MM.1S (cell line): ENCODE results near the gene TENM4.

Experiments
- EZH2phosphoT487 ChIP-seq: fragments of 300-600 bp; sonication (generic); IDR thresholded peaks from 2 replicates; pipeline ENCODE4 v1.6.1; 2018; ENCODE audit warnings: antibody characterized with exemption, low read length
- TF ChIP-seq, protein P1 (sequence below): fragments of 300-600 bp; sonication (generic); IDR thresholded peaks from 2 replicates; pipeline ENCODE4 v1.5.1; 2016; ENCODE audit warnings: antibody characterized with exemption, low read length, mixed read lengths

DNA sequence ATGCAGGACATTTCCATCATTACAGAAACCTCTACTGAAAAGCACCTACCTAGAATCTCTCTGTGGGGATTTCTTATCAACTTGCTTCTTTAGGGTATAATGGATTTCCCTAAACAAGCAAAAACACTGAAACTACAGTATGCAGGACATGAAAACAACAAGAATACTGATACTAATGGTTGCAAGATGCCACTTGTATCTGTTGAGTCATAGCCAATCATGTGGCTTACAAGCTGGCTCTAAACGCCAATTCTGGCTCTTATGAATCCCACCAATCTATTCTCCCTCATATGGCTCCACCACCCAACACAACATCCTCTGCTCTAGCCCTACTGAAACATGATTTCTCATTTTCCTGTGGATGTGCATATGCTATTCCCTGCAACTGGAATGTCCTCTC, 22.6 kb downstream of the TENM4 start:
- TF ChIP-seq, protein P1, sequence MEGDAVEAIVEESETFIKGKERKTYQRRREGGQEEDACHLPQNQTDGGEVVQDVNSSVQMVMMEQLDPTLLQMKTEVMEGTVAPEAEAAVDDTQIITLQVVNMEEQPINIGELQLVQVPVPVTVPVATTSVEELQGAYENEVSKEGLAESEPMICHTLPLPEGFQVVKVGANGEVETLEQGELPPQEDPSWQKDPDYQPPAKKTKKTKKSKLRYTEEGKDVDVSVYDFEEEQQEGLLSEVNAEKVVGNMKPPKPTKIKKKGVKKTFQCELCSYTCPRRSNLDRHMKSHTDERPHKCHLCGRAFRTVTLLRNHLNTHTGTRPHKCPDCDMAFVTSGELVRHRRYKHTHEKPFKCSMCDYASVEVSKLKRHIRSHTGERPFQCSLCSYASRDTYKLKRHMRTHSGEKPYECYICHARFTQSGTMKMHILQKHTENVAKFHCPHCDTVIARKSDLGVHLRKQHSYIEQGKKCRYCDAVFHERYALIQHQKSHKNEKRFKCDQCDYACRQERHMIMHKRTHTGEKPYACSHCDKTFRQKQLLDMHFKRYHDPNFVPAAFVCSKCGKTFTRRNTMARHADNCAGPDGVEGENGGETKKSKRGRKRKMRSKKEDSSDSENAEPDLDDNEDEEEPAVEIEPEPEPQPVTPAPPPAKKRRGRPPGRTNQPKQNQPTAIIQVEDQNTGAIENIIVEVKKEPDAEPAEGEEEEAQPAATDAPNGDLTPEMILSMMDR, result no peak
- no peak for TF ChIP-seq EZH2phosphoT487
